Neuron (in vitro differentiated cells): Measurements from ENCODE around the gene CD53.

Experiments
- H2AFZ ChIP-seq: one replicate; pipeline ENCODE4 v1.6.1; 2013; ENCODE audit warnings: low read depth, mild to moderate bottlenecking, inconsistent platforms, low read length, moderate library complexity
- H3K27me3 ChIP-seq: one replicate; pipeline ENCODE4 v1.6.1; 2013; ENCODE audit warnings: low read length; ENCODE audit not compliant: insufficient read depth
- H3K36me3 ChIP-seq: one replicate; pipeline ENCODE4 v1.6.1; 2013; ENCODE audit warnings: low read length; ENCODE audit not compliant: insufficient read depth
- H3K4me1 ChIP-seq: one replicate; pipeline ENCODE4 v1.6.1; 2013; ENCODE audit warnings: low read length; ENCODE audit not compliant: insufficient read depth
- H3K4me3 ChIP-seq: 2 replicates; pipeline ENCODE4 v1.5.1; 2013; ENCODE audit warnings: mild to moderate bottlenecking, low read length, moderate library complexity
- H3K9me3 ChIP-seq: one replicate; pipeline ENCODE4 v1.6.1; 2013; ENCODE audit warnings: low read length

The CD53 gene

DNA sequence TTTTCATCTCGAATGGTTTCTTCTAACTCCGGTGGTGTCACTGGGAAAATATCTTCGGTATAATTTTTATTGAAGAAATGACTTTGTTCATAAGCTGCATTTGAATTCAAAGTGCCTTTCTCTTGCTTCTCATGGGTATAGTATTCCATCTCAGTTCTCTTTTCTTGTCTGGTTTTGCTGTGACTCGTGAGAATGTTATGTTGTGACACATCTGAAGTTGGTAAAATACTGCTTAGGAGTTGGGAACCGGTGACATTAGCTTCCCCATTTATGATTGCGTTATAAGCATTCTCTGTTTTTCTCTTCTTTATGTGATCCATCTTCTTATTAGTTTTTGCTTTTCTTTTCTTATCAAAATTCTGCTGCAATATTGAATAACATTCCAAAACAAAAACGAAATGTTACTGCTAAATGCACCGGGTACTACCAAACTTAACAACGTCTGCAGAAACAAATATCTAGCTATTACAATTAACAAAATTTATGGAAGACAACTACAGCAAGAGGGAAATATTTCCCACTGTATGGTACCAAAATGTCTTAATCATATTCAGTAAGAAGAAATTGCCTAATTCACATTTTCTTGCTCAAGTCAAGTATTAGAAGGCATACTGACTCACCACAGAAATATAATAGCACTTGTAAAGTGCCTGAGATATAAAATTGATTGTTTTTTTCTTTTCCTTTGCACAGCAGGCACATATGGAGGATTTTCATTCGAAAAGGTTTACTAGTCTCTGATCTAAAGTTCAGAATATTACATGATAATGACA, 75.3 kb downstream of the CD53 start:
- Histone ChIP-seq H3K27me3 (no peaks in the 10 kb centered on the region), H3K9me3 (peaks cover 3% of the 10 kb centered on the region), H3K4me1 (no peaks in the 10 kb centered on the region), H3K4me3 (no peak overlapping the region), H2AFZ (no peak overlapping the region), H3K36me3 (peaks cover 34% of the 10 kb centered on the region)
